A549 (cell line): ENCODE results near the gene KLHL29. TPM values are rescaled to one million over a fixed set of nuclear protein-coding genes. Genes with fewer than 3 reads are reported as not detected.
"Not testable (repeated sequence)": the region's sequence is repeated elsewhere in the genome, so short reads cannot be mapped to it uniquely, and the experiment has no call there.

ENCODE experiments used
- ATAC-seq, 2 experiments: fragments of 200-7000 bp in 1 of 2; fragments of >200 bp in 1 of 2; cut with Nextera tagmentation in 1 of 2; cut with Tn5 transposase in 1 of 2; 3 replicates each; pipeline versions ENCODE4 v1.8.0 to v1.9.1; 2018 to 2020; ENCODE audit warnings: mild to moderate bottlenecking in 1 of 2, moderate library complexity in 1 of 2
- CTCF ChIA-PET: fragments of 300-600 bp; sonication (Branson Sonifier 250); formaldehyde crosslinking; extraction: SDS; loops from one replicate; lab custom pipeline; 2021; ENCODE audit warnings: antibody characterized with exemption, inconsistent platforms; lab: Yijun Ruan, JAX
- POLR2A ChIA-PET: fragments of 350-600 bp; formaldehyde crosslinking; extraction: SDS; loops from one replicate; lab custom pipeline; 2021; ENCODE audit warnings: antibody characterized with exemption, inconsistent platforms; lab: Yijun Ruan, JAX
- DNase-seq, 2 experiments: peaks; one replicate each; pipeline versions ENCODE4 v3.0.0 to v3.0.0-alpha.2; 2011 to 2016; ENCODE audit warnings: low read depth in 1 of 2, low spot score in 1 of 2
- FAIRE-seq: peaks from 2 replicates; lab custom pipeline; 2011; peaks lifted over from hg19 to GRCh38; lab: Jason Lieb, UNC
- H3K27ac ChIP-seq, 2 experiments: fragments of >200 bp; sonication (Bioruptor Twin); formaldehyde crosslinking; 3 replicates each; pipeline ENCODE4 v1.5.1; 2016 to 2017
- H3K4me1 ChIP-seq: fragments of >200 bp; sonication (Bioruptor Twin); formaldehyde crosslinking; 3 replicates; pipeline ENCODE4 v1.6.1; 2016
- H3K4me2 ChIP-seq: fragments of >200 bp; sonication (Bioruptor Twin); formaldehyde crosslinking; 3 replicates; pipeline ENCODE4 v1.6.1; 2016
- H3K4me3 ChIP-seq: fragments of >200 bp; sonication (Bioruptor Twin); formaldehyde crosslinking; 3 replicates; pipeline ENCODE4 v1.5.1; 2016
- H3K9me3 ChIP-seq: fragments of >200 bp; sonication (Bioruptor Twin); formaldehyde crosslinking; 3 replicates; pipeline ENCODE4 v1.6.1; 2016
- CHD2 ChIP-seq: fragments of 150-350 bp; IDR thresholded peaks from 2 replicates; pipeline ENCODE4 v1.6.1; 2014; ENCODE audit warnings: low read length; ENCODE audit not compliant: partially characterized antibody
- EHF ChIP-seq: fragments of 250-450 bp; sonication (Bioruptor Pico); IDR thresholded peaks from 2 replicates; pipeline ENCODE4 v1.5.0; 2020; ENCODE audit warnings: mild to moderate bottlenecking
- EP300 ChIP-seq, 2 experiments: fragments of >200 bp; sonication (Bioruptor Twin); formaldehyde crosslinking; IDR thresholded peaks; 2 replicates in 1 of 2; 3 replicates in 1 of 2; pipeline ENCODE4 v1.6.1; 2016 to 2017
- ESRRA ChIP-seq: fragments of 150-350 bp; IDR thresholded peaks from 2 replicates; pipeline ENCODE4 v1.6.1; 2014; ENCODE audit warnings: mild to moderate bottlenecking, low read length, borderline replicate concordance
- FOSB ChIP-seq: fragments of 250-450 bp; sonication (Bioruptor Pico); IDR thresholded peaks from 2 replicates; pipeline ENCODE4 v1.5.0; 2020; ENCODE audit warnings: mild to moderate bottlenecking, moderate library complexity
- HDAC2 ChIP-seq: fragments of 200-600 bp; sonication (generic); IDR thresholded peaks from 2 replicates; pipeline ENCODE4 v1.6.1; 2016
- HEYL ChIP-seq: fragments of 250-450 bp; sonication (Bioruptor Pico); IDR thresholded peaks from 2 replicates; pipeline ENCODE4 v1.8.0; 2021; ENCODE audit warnings: mild to moderate bottlenecking, moderate library complexity
- HOXB13 ChIP-seq: fragments of 250-450 bp; sonication (Bioruptor Pico); IDR thresholded peaks from 2 replicates; pipeline ENCODE4 v1.5.0; 2020; ENCODE audit warnings: low read depth, mild to moderate bottlenecking, moderate library complexity
- HOXB5 ChIP-seq: fragments of 250-450 bp; sonication (Bioruptor Pico); IDR thresholded peaks from 2 replicates; pipeline ENCODE4 v1.5.0; 2020; ENCODE audit warnings: mild to moderate bottlenecking, moderate library complexity
- KDM1A ChIP-seq: fragments of 200-600 bp; sonication (generic); IDR thresholded peaks from 2 replicates; pipeline ENCODE4 v1.6.1; 2016; ENCODE audit warnings: low read depth, mild to moderate bottlenecking
- MAZ ChIP-seq: fragments of 150-350 bp; IDR thresholded peaks from 2 replicates; pipeline ENCODE4 v1.6.1; 2014; ENCODE audit warnings: antibody characterized with exemption, low read depth, low read length, borderline replicate concordance
- MYC ChIP-seq: IDR thresholded peaks from 2 replicates; pipeline ENCODE4 v1.6.1; 2012; ENCODE audit warnings: mild to moderate bottlenecking, inconsistent platforms, low read length, improper control_type of control experiment, borderline replicate concordance
- NFE2L2 ChIP-seq: fragments of 150-350 bp; conservative IDR thresholded peaks from 2 replicates; pipeline ENCODE4 v1.6.1; 2014; ENCODE audit warnings: low read length
- NR3C1 ChIP-seq: fragments of >200 bp; sonication (Bioruptor Twin); formaldehyde crosslinking; IDR thresholded peaks from 3 replicates; pipeline ENCODE4 v1.6.1; 2017
- PHF8 ChIP-seq: fragments of 200-600 bp; sonication (generic); IDR thresholded peaks from 2 replicates; pipeline ENCODE4 v1.6.1; 2016; ENCODE audit warnings: low read depth, mild to moderate bottlenecking, antibody characterized with exemption, moderate library complexity, borderline replicate concordance
- RAD21 ChIP-seq, 2 experiments: fragments of >200 bp in 1 of 2; sonication (Bioruptor Twin) in 1 of 2; formaldehyde crosslinking in 1 of 2; IDR thresholded peaks in 1 of 2; conservative IDR thresholded peaks in 1 of 2; 2 replicates in 1 of 2; 3 replicates in 1 of 2; pipeline ENCODE4 v1.6.1; 2012 to 2018; ENCODE audit warnings: inconsistent platforms in 1 of 2
- RARB ChIP-seq: fragments of 250-450 bp; sonication (Bioruptor Pico); IDR thresholded peaks from 2 replicates; pipeline ENCODE4 v1.8.0; 2021; ENCODE audit warnings: mild to moderate bottlenecking, moderate library complexity
- RFX5 ChIP-seq: fragments of 450-650 bp; IDR thresholded peaks from 2 replicates; pipeline ENCODE4 v1.7.1; 2014; ENCODE audit warnings: antibody characterized with exemption, mild to moderate bottlenecking, moderate library complexity
- SREBF2 ChIP-seq: fragments of 450-650 bp; IDR thresholded peaks from 2 replicates; pipeline ENCODE4 v1.6.1; 2014; ENCODE audit warnings: mild to moderate bottlenecking, moderate library complexity
- TFCP2L1 ChIP-seq: fragments of 250-450 bp; sonication (Bioruptor Pico); IDR thresholded peaks from 2 replicates; pipeline ENCODE4 v1.5.0; 2021; ENCODE audit warnings: mild to moderate bottlenecking
- TP53 ChIP-seq: fragments of 250-450 bp; sonication (Bioruptor Pico); IDR thresholded peaks from 2 replicates; pipeline ENCODE4 v1.5.0; 2021; ENCODE audit warnings: mild to moderate bottlenecking, moderate library complexity
- ZSCAN20 ChIP-seq: fragments of 250-450 bp; sonication (Bioruptor Pico); IDR thresholded peaks from 2 replicates; pipeline ENCODE4 v1.8.0; 2022; ENCODE audit warnings: mild to moderate bottlenecking, moderate library complexity
- WGBS: methylation state at CpG from one replicate; pipeline ENCODE4 v1.1.6; 2017; ENCODE audit errors: missing lambda C conversion rate; 5-methylcytosine and 5-hydroxymethylcytosine counted together
- polyA plus RNA-seq, 4 experiments: library from polyadenylated mRNA; depleted of rRNA in 3 of 4; stranded (reverse); fragments of >200 nt; fragmentation: RNase III in 1 of 4; extraction: RNeasy Plus Mini Kit Qiagen cat#74134 plus additional on column Dnase treatment in 1 of 4; gene quantifications; 2 replicates in 3 of 4; 3 replicates in 1 of 4; pipeline ENCODE4 v1.2.3, GENCODE V29; 2011 to 2017
- TF ChIP-seq, protein P1 (sequence below): IDR thresholded peaks from 2 replicates; pipeline ENCODE4 v1.6.1; 2012; ENCODE audit warnings: low read depth, borderline replicate concordance
- TF ChIP-seq, protein P2 (sequence below): fragments of >200 bp; sonication (Bioruptor Twin); formaldehyde crosslinking; IDR thresholded peaks from 2 replicates; pipeline ENCODE4 v1.6.1; 2016
- TF ChIP-seq, protein P3 (sequence below): fragments of 150-350 bp; IDR thresholded peaks from 2 replicates; pipeline ENCODE4 v1.6.1; 2014; ENCODE audit warnings: low read depth, mild to moderate bottlenecking, low read length
- TF ChIP-seq, protein P4 (sequence below): IDR thresholded peaks from 2 replicates; pipeline ENCODE4 v1.6.1; 2012

KLHL29 gene
- polyA plus RNA-seq, 2 of the 4 experiments (the other 2 are of a cell fraction), result 1.3 to 2.5 TPM

DNA sequence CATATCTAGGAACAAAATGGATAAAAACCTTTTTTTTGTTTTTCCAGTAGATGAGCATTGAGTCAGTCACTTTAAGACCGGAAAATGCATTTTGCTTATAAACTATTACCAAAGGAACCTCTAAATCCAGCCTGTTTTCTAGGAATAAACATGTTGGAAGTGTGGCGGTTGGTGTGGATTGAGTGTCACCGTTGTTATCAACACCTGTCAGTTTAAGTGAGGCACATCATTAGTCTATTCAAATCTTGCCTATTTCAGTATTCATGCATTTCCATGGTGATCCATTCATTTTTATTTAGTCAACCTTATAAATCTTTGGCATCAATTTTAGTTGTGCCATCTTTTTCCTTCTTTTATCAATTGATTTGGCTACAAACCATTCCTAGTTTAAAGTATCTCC lies 3.3 kb downstream of the KLHL29 start (continued):
- TF ChIP-seq, protein P1, sequence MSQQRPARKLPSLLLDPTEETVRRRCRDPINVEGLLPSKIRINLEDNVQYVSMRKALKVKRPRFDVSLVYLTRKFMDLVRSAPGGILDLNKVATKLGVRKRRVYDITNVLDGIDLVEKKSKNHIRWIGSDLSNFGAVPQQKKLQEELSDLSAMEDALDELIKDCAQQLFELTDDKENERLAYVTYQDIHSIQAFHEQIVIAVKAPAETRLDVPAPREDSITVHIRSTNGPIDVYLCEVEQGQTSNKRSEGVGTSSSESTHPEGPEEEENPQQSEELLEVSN, result no peak
- TF ChIP-seq HDAC2, result no peak
- TF ChIP-seq FOSB (CRISPR knock-in tag), result no peak
- no peak for TF ChIP-seq KDM1A
- TF ChIP-seq SREBF2, result no peak

DNA sequence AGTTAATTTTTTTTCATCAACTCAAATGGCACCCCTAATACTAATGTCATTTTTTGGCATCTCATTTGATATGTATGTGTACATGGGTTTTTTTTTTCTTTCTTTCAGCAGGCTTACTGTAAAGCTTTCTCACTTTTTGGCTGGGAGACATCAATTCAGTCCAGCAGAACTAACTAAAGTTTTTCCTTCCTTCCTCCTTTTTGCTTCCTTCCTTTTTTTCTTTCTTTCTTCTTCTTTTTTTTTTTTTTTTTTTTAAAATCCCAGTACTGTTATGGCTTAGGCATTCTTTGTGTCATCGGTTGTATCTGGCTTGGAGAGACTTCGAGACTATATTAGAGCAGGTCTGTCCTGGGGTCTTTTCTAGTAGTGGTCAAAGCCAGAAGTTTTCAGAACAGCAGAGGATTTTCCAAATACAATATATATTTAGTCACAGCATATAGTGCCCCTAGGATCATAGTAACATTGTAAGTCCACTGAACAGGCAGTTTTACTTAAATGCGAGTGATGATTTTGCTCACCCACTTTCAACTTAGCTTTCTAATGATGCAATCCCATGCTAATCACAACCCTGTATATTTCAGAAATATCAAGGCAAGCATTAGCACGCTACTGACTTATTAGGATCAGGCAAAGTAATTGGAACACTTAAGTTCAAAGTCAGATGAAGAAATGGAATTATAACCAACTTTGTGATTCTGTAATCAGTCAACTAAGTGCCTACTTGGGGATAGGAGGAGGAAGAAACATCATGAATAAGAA lies 4.0 kb downstream of the KLHL29 start:
- POLR2A ChIA-PET, result no interaction called here
- no peak overlapping the region for H3K27ac ChIP-seq
- FAIRE-seq, result no peak

DNA sequence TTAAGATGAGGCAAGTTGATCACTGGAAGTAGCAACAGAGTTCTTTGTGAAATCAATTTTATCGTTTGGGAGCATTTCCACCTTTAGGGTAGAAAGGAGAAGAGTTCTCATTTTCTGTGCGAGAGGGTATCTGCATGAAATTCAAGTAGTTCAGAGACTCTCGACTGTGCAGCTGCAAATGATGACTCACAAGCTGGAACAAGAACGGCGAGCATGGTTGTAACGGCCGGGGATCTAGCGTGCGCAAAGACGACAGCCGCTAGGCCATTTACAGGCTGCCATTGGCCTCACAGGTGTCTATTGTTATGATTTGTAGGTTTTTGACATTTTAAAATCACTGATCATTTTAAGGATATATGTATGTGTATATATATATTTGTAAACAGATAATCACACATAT lies 5.2 kb downstream of the KLHL29 start:
- Histone ChIP-seq H3K9me3 (no peaks in the 10 kb centered on the region), H3K27ac (no peak overlapping the region), H3K4me1 (no peaks in the 10 kb centered on the region), H3K4me2 (no peak overlapping the region), H3K4me3 (no peak overlapping the region)
- TF ChIP-seq HDAC2 (no peak), HOXB5 (CRISPR knock-in tag) (no peak), CHD2 (no peak), PHF8 (no peak), TFCP2L1 (CRISPR knock-in tag) (no peak), SREBF2 (no peak), NR3C1 (no peak), EP300 (IDR thresholded peaks at IDR 0.05) (no peak), MAZ (no peak), KDM1A (no peak)
- no peak for FAIRE-seq
- no peak for ATAC-seq
- ChIA-PET POLR2A (no interaction called here), CTCF (interaction anchor here (0.9 kb wide), 1 partner anchor 35 kb away, joined by 3 read pairs; no protein-coding TSS in a partner anchor)
- DNase-seq, result no peak
- 84% methylated on average over 11 of the region's 11 CpGs for WGBS

More for the DNA sequence above, 4.0 kb downstream of the KLHL29 start:
- CTCF ChIA-PET, result interaction anchor here (0.8 to 1.0 kb wide), 2 partner anchors 16 to 1442 kb away, joined by 4 to 6 read pairs; no protein-coding TSS in a partner anchor
- Histone ChIP-seq H3K4me3 (no peak overlapping the region), H3K4me2 (no peak overlapping the region), H3K9me3 (no peaks in the 10 kb centered on the region), H3K4me1 (no peaks in the 10 kb centered on the region)
- no peak for DNase-seq
- 88% methylated on average over 4 of the region's 4 CpGs for WGBS
- no peak for TF ChIP-seq NR3C1
- no peak for TF ChIP-seq NFE2L2
- TF ChIP-seq PHF8, result no peak
- TF ChIP-seq RAD21 (conservative IDR thresholded peaks at IDR 0.05 in 1 of 2, IDR thresholded peaks at IDR 0.05 in 1 of 2), result no peak
- TF ChIP-seq ZSCAN20 (CRISPR knock-in tag), result no peak
- TF ChIP-seq RARB (CRISPR knock-in tag), result no peak
- no peak for TF ChIP-seq HEYL (CRISPR knock-in tag)
- no peak for TF ChIP-seq ESRRA
- no peak for TF ChIP-seq EHF (CRISPR knock-in tag)
- TF ChIP-seq HOXB5 (CRISPR knock-in tag), result no peak
- TF ChIP-seq, protein P2, sequence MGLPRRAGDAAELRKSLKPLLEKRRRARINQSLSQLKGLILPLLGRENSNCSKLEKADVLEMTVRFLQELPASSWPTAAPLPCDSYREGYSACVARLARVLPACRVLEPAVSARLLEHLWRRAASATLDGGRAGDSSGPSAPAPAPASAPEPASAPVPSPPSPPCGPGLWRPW, result no peak
- no peak for TF ChIP-seq TP53 (CRISPR knock-in tag)
- no peak for TF ChIP-seq HOXB13 (CRISPR knock-in tag)
- no peak for TF ChIP-seq MYC
- TF ChIP-seq, protein P3, sequence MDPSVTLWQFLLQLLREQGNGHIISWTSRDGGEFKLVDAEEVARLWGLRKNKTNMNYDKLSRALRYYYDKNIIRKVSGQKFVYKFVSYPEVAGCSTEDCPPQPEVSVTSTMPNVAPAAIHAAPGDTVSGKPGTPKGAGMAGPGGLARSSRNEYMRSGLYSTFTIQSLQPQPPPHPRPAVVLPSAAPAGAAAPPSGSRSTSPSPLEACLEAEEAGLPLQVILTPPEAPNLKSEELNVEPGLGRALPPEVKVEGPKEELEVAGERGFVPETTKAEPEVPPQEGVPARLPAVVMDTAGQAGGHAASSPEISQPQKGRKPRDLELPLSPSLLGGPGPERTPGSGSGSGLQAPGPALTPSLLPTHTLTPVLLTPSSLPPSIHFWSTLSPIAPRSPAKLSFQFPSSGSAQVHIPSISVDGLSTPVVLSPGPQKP, result no peak
- no peak for TF ChIP-seq RFX5
- TF ChIP-seq, protein P4, sequence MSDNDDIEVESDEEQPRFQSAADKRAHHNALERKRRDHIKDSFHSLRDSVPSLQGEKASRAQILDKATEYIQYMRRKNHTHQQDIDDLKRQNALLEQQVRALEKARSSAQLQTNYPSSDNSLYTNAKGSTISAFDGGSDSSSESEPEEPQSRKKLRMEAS, result no peak
- ATAC-seq, result no peak

DNA sequence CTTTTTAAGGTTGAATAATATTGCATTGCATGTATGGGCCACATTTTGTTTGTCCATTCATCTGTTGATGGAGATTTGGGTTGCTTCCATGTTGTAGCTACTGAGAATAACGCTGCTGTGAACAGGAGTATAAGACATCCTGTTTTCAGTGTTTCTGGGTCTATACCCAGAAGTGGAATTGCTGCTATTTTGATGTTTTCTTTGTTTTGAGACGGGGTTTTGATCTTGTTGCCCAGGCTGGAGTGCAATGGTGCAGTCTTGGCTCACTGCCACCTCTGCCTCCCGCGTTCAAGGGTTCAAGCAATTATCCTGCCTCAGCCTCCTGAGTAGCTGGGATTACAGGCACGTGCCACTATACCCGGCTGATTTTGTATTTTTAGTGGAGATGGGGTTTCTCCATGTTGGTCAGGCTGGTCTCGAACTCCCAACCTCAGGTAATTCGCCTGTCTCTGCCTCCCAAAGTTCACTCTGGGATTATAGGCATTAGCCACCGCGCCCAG lies 6.3 kb downstream of the KLHL29 start:
- H3K9me3 ChIP-seq, H3K4me1 ChIP-seq, ATAC-seq, H3K27ac ChIP-seq, POLR2A ChIA-PET, DNase-seq, H3K4me3 ChIP-seq, FAIRE-seq, H3K4me2 ChIP-seq: not testable (repeated sequence)
- 70% methylated on average over 10 of the region's 10 CpGs for WGBS
- CTCF ChIA-PET, result interaction anchor here (0.9 kb wide), 1 partner anchor 32 kb away, joined by 3 read pairs; no protein-coding TSS in a partner anchor
